IPS-15b (cell line): ENCODE results near the gene ITPR3.
"Not testable (repeated sequence)": the region's sequence is repeated elsewhere in the genome, so short reads cannot be mapped to it uniquely, and the experiment has no call there.

Experiments used
- H3K27me3 ChIP-seq: one replicate; pipeline ENCODE4 v1.6.1; 2013; ENCODE audit warnings: low read length; ENCODE audit not compliant: control insufficient read depth, insufficient read depth
- H3K36me3 ChIP-seq: one replicate; pipeline ENCODE4 v1.6.1; 2013; ENCODE audit warnings: low read length; ENCODE audit not compliant: control insufficient read depth, insufficient read depth
- H3K4me1 ChIP-seq: one replicate; pipeline ENCODE4 v1.6.1; 2013; ENCODE audit warnings: mild to moderate bottlenecking, low read length; ENCODE audit not compliant: control insufficient read depth, insufficient read depth
- H3K4me3 ChIP-seq: one replicate; pipeline ENCODE4 v1.5.1; 2013; ENCODE audit warnings: low read depth, low read length
- H3K9ac ChIP-seq: one replicate; pipeline ENCODE4 v1.6.1; 2013; ENCODE audit warnings: low read depth, mild to moderate bottlenecking, low read length
- H3K9me3 ChIP-seq: one replicate; pipeline ENCODE4 v1.6.1; 2013; ENCODE audit warnings: mild to moderate bottlenecking, low read length; ENCODE audit not compliant: control insufficient read depth, insufficient read depth

Gene ITPR3

DNA sequence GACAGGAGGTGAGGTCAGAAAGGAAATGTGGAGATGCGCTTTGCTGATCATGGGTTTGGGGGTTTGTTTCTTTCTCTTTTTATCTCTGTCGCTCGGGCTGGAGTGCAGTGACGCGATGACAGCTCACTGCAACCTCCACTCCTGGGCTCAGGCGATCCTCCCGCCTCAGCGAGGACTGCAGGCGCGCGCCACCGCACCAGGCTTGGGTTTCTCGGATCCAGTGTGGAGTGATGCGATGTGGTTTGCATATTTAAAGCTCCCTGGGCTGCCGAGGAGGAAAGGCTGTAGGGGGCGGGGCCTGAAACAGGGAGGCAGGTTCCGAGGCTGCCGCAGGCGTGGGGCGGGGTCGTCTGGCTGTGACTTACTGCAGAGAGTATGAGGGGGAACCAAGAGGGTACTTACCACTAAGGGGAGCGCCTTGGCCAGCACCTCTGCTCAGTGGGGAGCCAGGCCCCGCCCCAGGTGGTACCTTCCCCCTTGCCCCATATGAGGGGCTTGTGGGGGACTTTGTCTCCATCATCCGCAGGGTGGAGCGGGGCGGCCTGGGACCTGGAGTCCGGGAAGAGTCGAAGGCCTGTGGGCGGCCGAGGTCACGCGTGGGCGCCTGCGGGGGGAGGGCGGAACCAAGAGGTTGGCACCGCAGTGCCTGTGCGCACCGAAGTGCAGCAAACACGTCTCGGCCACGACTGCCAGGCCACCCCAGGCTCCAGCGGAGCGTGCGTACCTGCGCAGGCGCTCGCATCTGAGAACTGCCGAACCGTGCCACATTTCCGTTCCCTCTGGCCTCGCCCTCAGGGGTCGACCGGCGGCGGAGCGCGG, 28.3 kb upstream of the ITPR3 start:
- peak overlapping the region; percentile 55 for H3K4me3 ChIP-seq
- peaks cover 2% of the 10 kb centered on the region for H3K27me3 ChIP-seq
- H3K36me3 ChIP-seq = no peaks in the 10 kb centered on the region
- H3K9ac ChIP-seq = no peak overlapping the region
- H3K9me3 ChIP-seq = no peaks in the 10 kb centered on the region
- H3K4me1 ChIP-seq = peaks cover 17% of the 10 kb centered on the region

DNA sequence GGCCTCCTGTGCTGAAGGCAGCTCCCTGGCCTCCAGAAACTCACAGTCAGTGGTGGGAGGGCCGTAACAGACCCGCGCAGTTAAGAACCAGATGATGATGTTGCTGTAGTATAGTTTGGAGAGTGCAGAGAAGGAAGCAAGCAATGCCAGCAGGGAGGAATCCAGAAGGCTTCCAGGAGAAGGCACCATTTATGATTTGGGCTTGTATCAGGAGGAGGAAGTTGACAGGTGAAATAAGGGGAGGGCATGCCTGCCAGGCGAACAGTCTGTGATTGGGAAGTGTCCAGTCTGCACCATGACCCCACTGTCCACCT, 27.8 kb upstream of the ITPR3 start:
- H3K4me1 ChIP-seq = peaks cover 17% of the 10 kb centered on the region
- H3K27me3 ChIP-seq = peaks cover 2% of the 10 kb centered on the region
- peak overlapping the region; percentile 55 for H3K4me3 ChIP-seq
- H3K36me3 ChIP-seq = no peaks in the 10 kb centered on the region
- H3K9me3 ChIP-seq = no peaks in the 10 kb centered on the region
- no peak overlapping the region for H3K9ac ChIP-seq

DNA sequence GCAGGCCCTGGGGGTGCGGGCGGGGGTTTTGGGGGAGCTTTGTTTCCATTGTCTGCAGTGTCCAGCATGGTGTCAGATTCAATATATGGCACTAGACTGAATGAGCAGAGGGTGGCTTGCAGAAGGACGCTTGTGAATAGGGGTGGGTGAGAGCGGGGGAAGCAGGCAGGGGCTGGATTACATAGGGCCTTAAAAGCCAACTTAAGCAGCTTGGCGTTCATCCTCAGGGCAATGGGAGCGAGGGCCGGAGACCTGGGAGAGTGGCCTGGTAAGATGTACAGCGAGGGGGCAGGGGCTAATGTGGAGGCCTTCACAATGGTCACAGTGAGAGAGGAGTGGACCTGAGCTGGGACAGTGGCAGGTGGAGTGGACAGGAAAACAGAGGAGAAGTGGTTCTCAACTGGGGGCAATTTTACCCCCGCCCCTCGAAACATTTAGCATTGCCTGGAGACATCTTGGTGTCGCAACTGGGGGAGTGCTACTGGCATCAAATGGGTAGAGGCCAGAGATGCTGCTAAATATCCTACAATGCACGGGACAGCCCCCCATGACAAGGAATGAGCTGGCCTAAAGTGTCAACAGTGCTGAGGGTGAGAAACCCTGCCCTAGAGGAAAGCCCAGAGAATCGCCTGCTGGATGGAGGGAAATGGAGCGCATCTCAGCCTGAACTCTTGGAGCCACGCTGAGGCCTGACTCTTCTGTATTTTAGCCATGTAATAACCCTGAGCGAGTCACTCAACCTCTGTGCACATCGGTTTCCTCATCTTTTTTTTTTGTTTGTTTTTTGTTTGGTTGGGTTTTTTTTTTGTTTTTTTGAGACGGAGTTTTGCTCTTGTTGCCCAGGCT, 25.9 kb upstream of the ITPR3 start:
- Histone ChIP-seq H3K4me1 (peaks cover 14% of the 10 kb centered on the region), H3K36me3 (no peaks in the 10 kb centered on the region), H3K9ac (no peak overlapping the region), H3K9me3 (no peaks in the 10 kb centered on the region), H3K27me3 (peaks cover 2% of the 10 kb centered on the region), H3K4me3 (no peak overlapping the region)

DNA sequence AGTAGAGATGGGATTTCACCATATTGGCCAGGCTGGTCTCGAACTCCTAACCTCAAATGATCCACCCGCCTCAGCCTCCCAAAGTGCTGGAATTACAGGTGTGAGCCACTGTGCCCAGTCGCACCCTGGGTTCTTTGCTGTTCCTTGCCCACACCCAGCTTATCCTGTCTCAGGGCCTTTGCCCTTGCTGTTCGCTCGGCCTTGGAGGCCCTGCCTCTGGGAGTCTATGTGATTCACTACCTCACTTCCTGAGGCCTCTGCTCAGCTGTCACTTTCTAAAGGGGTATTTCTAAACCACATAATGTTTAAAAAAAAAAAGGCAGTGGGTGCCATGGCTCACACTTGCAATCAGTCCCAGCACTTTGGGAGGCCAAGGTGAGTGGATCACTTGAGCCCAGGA, 24.2 kb upstream of the ITPR3 start:
- not testable (repeated sequence) for H3K4me3 ChIP-seq, H3K36me3 ChIP-seq, H3K9me3 ChIP-seq, H3K4me1 ChIP-seq, H3K27me3 ChIP-seq, H3K9ac ChIP-seq

DNA sequence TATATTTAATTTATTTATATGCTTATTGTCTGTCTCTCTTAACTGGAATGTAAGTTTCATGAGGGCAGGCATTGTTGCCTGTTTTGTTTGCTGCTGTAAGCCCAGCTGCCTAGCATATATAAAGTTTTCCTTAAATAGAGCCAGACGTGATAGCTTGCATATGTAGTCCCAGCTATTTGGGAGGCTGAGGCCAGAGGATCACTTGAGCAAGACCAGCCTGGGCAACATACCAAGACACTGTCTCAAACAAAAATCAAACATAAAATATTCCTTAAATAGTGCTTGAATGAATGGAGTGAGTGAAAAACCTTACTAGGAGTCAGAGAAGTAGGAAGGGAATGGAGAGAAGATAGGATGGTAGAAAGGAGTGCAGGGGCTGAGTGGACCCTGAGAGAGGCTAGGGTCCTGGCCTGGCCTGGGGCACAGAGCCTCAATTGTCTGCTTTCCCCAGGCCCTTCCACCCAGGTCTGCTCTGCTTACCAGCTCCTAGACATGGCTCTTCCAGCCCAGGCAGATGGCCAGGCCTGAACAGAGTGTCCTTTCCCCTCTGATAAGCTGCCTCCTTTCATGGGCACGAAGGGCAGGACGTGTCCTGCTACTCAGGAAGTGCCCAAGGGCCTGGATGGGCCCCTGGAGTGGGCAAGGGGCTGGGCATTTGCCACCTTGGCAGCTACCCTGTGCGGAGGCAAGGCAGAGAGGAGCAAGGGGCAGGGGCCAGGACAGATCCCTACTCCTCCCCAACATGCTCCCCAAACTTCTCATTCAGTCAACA, 23.4 kb upstream of the ITPR3 start:
- Histone ChIP-seq H3K9ac (no peak overlapping the region), H3K9me3 (no peaks in the 10 kb centered on the region), H3K27me3 (peaks cover 2% of the 10 kb centered on the region), H3K36me3 (no peaks in the 10 kb centered on the region), H3K4me3 (no peak overlapping the region), H3K4me1 (peaks cover 2% of the 10 kb centered on the region)

DNA sequence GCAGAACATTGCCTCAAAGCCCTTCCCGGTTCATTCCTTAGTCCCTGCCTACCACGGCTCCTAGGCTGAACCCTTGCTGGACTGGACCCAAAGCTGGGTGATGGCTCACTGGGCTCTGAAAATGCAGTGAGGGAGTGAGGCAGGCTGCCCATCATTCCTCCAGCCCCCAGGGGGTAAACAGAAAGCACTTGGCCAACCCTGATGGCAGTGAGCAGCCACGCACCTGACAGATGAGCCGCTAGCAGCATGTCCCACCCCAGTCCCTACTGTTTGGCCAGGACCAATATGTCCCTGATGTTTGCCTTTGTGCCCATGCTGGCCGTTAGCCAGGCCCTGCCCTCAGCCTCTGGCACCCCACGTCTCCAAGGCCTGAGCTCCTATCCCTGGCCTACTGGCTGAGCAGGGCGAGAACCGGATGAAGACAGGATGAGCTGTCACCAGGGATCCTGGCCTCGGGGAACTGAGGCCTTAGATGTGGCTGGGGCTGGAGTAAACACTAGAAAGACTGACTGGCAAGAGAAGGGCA, 21.6 kb upstream of the ITPR3 start:
- no peaks in the 10 kb centered on the region for H3K4me1 ChIP-seq
- no peak overlapping the region for H3K4me3 ChIP-seq
- no peak overlapping the region for H3K9ac ChIP-seq
- no peaks in the 10 kb centered on the region for H3K9me3 ChIP-seq
- no peaks in the 10 kb centered on the region for H3K27me3 ChIP-seq
- no peaks in the 10 kb centered on the region for H3K36me3 ChIP-seq

DNA sequence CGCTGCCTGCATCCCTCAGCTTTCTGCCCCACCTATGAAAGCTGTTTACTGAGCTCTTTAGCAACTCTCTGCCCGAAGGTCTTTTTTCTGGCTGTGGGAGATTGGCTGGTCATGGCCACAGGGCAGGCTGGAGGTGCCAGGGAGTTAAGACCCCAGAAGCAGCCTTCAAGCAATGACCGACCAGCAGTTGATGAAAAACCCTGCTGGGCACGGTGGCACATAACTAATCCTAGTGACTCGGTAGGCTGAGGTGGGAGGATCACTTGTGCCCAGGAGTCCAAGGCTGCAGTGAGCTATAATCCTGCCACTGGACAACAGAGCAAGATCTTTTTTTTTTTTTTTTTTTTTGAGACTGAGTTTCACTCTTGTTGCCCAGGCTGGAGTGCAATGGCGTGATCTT, 20.4 kb upstream of the ITPR3 start:
- Histone ChIP-seq H3K27me3 (no peaks in the 10 kb centered on the region), H3K4me1 (no peaks in the 10 kb centered on the region), H3K4me3 (no peak overlapping the region), H3K36me3 (no peaks in the 10 kb centered on the region), H3K9me3 (no peaks in the 10 kb centered on the region), H3K9ac (no peak overlapping the region)

DNA sequence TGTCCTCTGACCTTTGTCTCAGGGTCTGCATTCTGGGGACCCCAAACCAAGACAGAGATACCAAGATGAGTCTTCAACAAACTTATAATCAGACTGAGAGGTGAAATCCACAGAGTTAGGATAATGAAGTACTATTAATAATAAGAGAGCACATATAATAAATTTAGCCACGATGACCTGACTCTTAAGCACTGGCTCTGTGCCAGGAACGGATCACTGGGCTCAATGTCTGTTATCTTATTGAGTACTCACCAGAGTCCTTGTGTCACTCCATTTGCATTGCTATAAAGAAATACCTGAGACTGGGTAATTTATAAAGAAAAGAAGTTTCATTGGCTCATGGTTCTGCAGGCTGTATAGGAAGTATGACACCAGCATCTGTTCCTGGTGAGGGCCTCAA, 18.9 kb upstream of the ITPR3 start:
- no peaks in the 10 kb centered on the region for H3K27me3 ChIP-seq
- H3K36me3 ChIP-seq = no peaks in the 10 kb centered on the region
- H3K4me1 ChIP-seq = peaks cover 7% of the 10 kb centered on the region
- no peaks in the 10 kb centered on the region for H3K9me3 ChIP-seq
- no peak overlapping the region for H3K4me3 ChIP-seq
- H3K9ac ChIP-seq = no peak overlapping the region

DNA sequence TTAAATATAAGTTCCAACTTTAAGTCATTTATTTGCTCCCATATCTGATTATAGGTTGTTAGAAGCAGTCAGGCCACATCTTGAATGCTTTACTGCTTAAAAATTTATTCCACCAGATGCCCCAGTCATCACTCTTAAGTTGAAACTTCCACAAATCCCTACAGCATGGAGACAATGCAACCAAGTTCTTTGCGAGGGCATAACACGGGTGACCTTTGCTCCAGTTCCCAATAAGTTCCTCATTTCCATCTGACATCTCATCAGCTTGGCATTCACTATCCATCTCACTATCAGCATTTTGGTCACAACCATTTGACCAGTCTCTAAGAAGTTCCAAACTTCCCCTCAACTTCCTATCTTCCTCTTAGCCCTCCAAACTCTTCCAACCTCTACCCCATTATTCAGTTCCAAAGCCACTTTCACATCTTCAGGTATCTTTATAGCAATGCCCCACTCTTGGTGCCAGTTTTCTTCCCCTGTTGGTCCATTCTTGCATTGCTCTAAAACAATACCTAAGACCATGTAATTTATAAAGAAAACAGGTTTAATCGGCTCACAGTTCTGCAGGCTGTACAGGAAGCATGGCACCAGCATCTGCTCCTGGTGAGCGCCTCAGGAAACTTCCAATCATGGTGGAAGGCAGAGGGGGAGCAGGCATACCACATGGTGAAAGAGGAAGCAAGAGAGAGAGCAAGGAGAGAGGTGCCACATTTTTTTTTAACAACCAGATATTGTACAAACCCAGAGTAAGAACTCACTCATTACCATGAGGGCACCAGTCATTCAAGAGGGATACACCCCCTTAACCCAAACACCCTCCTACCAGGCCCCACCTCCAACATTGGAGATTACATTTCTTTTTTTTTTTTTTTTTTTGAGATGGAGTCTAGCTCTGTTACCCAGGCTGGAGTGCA, 15.9 kb upstream of the ITPR3 start:
- no peaks in the 10 kb centered on the region for H3K9me3 ChIP-seq
- peaks cover 10% of the 10 kb centered on the region for H3K4me1 ChIP-seq
- H3K27me3 ChIP-seq = no peaks in the 10 kb centered on the region
- H3K4me3 ChIP-seq = no peak overlapping the region
- H3K9ac ChIP-seq = no peak overlapping the region
- H3K36me3 ChIP-seq = no peaks in the 10 kb centered on the region

DNA sequence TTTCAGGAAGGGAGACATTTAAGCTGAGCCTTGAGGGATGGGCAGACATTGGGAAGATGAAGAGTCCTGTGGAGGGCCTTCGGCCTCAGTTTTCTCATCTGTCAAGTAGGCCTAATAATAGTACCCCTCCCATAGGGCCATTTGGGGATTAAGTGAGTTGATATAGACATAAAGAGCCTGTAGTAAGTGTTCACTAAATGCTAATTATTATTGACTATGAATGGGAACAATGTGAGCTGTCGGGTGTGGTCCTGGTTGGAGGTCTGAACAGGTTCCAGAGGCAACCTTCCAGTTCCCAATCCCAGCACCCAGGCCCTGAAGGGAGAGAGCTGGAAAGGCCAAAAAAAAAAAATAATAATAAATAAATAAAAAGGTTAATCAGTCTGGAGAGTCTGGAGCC, 14.5 kb upstream of the ITPR3 start:
- Histone ChIP-seq H3K27me3 (no peaks in the 10 kb centered on the region), H3K36me3 (no peaks in the 10 kb centered on the region), H3K9ac (no peak overlapping the region), H3K9me3 (no peaks in the 10 kb centered on the region), H3K4me1 (peaks cover 12% of the 10 kb centered on the region), H3K4me3 (no peak overlapping the region)
